HG03095 (cell line): Measurements from ENCODE around the gene SNX5.

Experiments used
- ATAC-seq: cut with Tn5 transposase; IDR thresholded peaks from one replicate; pipeline ENCODE4 v1.9.1; 2021; ENCODE audit warnings: moderate library complexity; ENCODE audit not compliant: unreplicated experiment

The SNX5 gene

GRCh38 chr20:17941087-17941825 lies 27.3 kb downstream of the SNX5 start:
- ATAC-seq = no peak

- no peak for ATAC-seq
These were observed 28.2 kb downstream of the SNX5 start for GRCh38 chr20:17940224-17940971.

GRCh38 chr20:17939622-17940223 lies 28.9 kb downstream of the SNX5 start:
- no peak for ATAC-seq

GRCh38 chr20:17938871-17939619 lies 29.5 kb downstream of the SNX5 start:
- ATAC-seq = peak; percentile 78

- no peak for ATAC-seq
These were observed 31.5 kb downstream of the SNX5 start for GRCh38 chr20:17936761-17937732.

- no peak for ATAC-seq
These were observed 32.3 kb downstream of the SNX5 start for GRCh38 chr20:17936286-17936760.

GRCh38 chr20:17935761-17936160 lies 32.8 kb downstream of the SNX5 start:
- ATAC-seq = no peak

- no peak for ATAC-seq
These were observed 33.4 kb downstream of the SNX5 start for GRCh38 chr20:17935186-17935585.

- no peak for ATAC-seq
These were observed 34.3 kb downstream of the SNX5 start for GRCh38 chr20:17934141-17934862.

GRCh38 chr20:17933711-17934110 lies 34.9 kb downstream of the SNX5 start:
- ATAC-seq = peak; percentile 67

- ATAC-seq = no peak
These were observed 35.5 kb downstream of the SNX5 start for GRCh38 chr20:17933121-17933520.

GRCh38 chr20:17932396-17932795 lies 36.2 kb downstream of the SNX5 start:
- ATAC-seq = no peak

GRCh38 chr20:17931513-17931912 lies 37.1 kb downstream of the SNX5 start:
- ATAC-seq = no peak

GRCh38 chr20:17928633-17929311 lies 39.8 kb downstream of the SNX5 start:
- ATAC-seq = no peak

GRCh38 chr20:17928211-17928611 lies 40.4 kb downstream of the SNX5 start:
- no peak for ATAC-seq

GRCh38 chr20:17925940-17926300 lies 42.7 kb downstream of the SNX5 start:
- ATAC-seq = no peak

- no peak for ATAC-seq
These were observed 43.3 kb downstream of the SNX5 start for GRCh38 chr20:17925141-17925939.

- no peak for ATAC-seq
These were observed 46.8 kb downstream of the SNX5 start for GRCh38 chr20:17921774-17922173.
